ENCODE measurements around the gene RLF. TPM values are rescaled to one million over a fixed set of nuclear protein-coding genes. Genes with fewer than 3 reads are reported as not detected.

RLF gene

DNA sequence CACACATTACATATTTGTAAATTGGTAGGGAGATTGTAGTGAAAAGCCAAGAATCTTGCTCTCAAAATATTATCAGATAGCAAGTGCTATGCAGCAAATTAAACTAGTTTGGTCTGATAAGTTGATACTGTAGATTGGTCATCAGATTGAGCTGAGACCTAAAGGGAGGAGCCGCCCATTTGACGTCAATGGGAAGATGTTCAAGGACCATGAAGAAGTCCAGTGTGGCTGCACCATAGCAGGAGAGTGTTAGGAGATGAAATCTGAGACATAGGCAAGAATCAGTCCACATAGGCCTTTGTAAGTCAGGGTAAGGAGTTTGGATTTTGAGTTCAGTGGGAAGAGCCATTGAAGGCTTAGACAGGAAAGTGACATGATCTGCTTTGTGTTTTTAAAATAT, 113.1 kb downstream of the RLF start:
- Histone ChIP-seq H2BK15ac (ENCODE audit: low read length) (no peak overlapping the region), H3K4me1 (ENCODE audit: control insufficient read depth in 2 of 2, insufficient read depth in 1 of 2, low read depth in 1 of 2, low read length in 2 of 2) (no peaks in the 10 kb centered on the region), H2AFZ (ENCODE audit: low read length) (no peak overlapping the region), H3K9me3 (replicated peaks in 1 of 2; ENCODE audit: control insufficient read depth in 2 of 2, insufficient read depth in 1 of 2, low read depth in 1 of 2, low read length in 2 of 2) (no peaks in the 10 kb centered on the region), H4K8ac (ENCODE audit: low read depth, low read length) (no peak overlapping the region), H3K79me1 (ENCODE audit: low read depth, low read length) (no peaks in the 10 kb centered on the region), H3K36me3 (replicated peaks in 1 of 2; ENCODE audit: control insufficient read depth in 2 of 2, insufficient read depth in 2 of 2, low read length in 2 of 2) (peaks cover 16 to 86% of the 10 kb centered on the region in 2 donors), H3K4ac (ENCODE audit: low read length) (no peak overlapping the region), H2BK12ac (ENCODE audit: low read length) (no peak overlapping the region), H3K14ac (ENCODE audit: low read length) (no peak overlapping the region), H3K4me2 (ENCODE audit: insufficient read depth, low read length, poor library complexity, severe bottlenecking) (no peak overlapping the region), H3K23ac (ENCODE audit: low read depth, low read length, poor library complexity) (no peak overlapping the region), H3K27me3 (ENCODE audit: control insufficient read depth in 3 of 3, insufficient read depth in 3 of 3, low read depth in 1 of 3, low read length in 3 of 3) (no peaks in the 10 kb centered on the region), H2BK120ac (ENCODE audit: low read depth, low read length) (no peak overlapping the region), H3K27ac (replicated peaks; ENCODE audit: low read length) (no peak overlapping the region), H3K9ac (ENCODE audit: low read depth, low read length, poor library complexity) (no peak overlapping the region), H4K91ac (ENCODE audit: low read depth, low read length, poor library complexity) (no peak overlapping the region), H2BK5ac (ENCODE audit: low read length) (no peak overlapping the region), H3K18ac (ENCODE audit: low read length) (no peak overlapping the region), H3K4me3 (ENCODE audit: low read length in 2 of 2) (no peak overlapping the region), H2AK5ac (ENCODE audit: low read depth, low read length) (no peak overlapping the region)
- WGBS, 2 donors (ENCODE audit: extremely low coverage in 2 of 2, insufficient read length in 2 of 2, insufficient replicate concordance in 1 of 2): no CpG with 5 or more reads among the region's 2 CpGs
- no peak for DNase-seq (ENCODE audit: low spot score)

- Histone ChIP-seq H2AK5ac (ENCODE audit: low read depth, low read length) (no peak overlapping the region), H3K4me2 (ENCODE audit: insufficient read depth, low read length, poor library complexity, severe bottlenecking) (no peak overlapping the region), H2BK120ac (ENCODE audit: low read depth, low read length) (no peak overlapping the region), H3K36me3 (replicated peaks in 1 of 2; ENCODE audit: control insufficient read depth in 2 of 2, insufficient read depth in 2 of 2, low read length in 2 of 2) (peaks cover 12 to 85% of the 10 kb centered on the region in 2 donors), H4K8ac (ENCODE audit: low read depth, low read length) (no peak overlapping the region), H3K9me3 (replicated peaks in 1 of 2; ENCODE audit: control insufficient read depth in 2 of 2, insufficient read depth in 1 of 2, low read depth in 1 of 2, low read length in 2 of 2) (no peaks in the 10 kb centered on the region), H3K4me1 (ENCODE audit: control insufficient read depth in 2 of 2, insufficient read depth in 1 of 2, low read depth in 1 of 2, low read length in 2 of 2) (no peaks in the 10 kb centered on the region), H2BK12ac (ENCODE audit: low read length) (no peak overlapping the region), H3K27ac (replicated peaks; ENCODE audit: low read length) (no peak overlapping the region), H3K4me3 (ENCODE audit: low read length in 2 of 2) (no peak overlapping the region), H3K4ac (ENCODE audit: low read length) (no peak overlapping the region), H3K18ac (ENCODE audit: low read length) (no peak overlapping the region), H3K27me3 (ENCODE audit: control insufficient read depth in 3 of 3, insufficient read depth in 3 of 3, low read depth in 1 of 3, low read length in 3 of 3) (no peaks in the 10 kb centered on the region), H2BK5ac (ENCODE audit: low read length) (no peak overlapping the region), H3K23ac (ENCODE audit: low read depth, low read length, poor library complexity) (no peak overlapping the region), H2BK15ac (ENCODE audit: low read length) (no peak overlapping the region), H3K9ac (ENCODE audit: low read depth, low read length, poor library complexity) (no peak overlapping the region), H4K91ac (ENCODE audit: low read depth, low read length, poor library complexity) (no peak overlapping the region), H2AFZ (ENCODE audit: low read length) (no peak overlapping the region), H3K79me1 (ENCODE audit: low read depth, low read length) (no peaks in the 10 kb centered on the region), H3K14ac (ENCODE audit: low read length) (no peak overlapping the region)
- DNase-seq (ENCODE audit: low spot score): no peak
- no CpG with 5 or more reads among the region's 3 CpGs for WGBS, 2 donors (ENCODE audit: extremely low coverage in 2 of 2, insufficient read length in 2 of 2, insufficient replicate concordance in 1 of 2)
These were observed 114.9 kb downstream of the RLF start for GRCh38 chr1:40276122-40276521.

- peaks cover 10 to 79% of the 10 kb centered on the region in 2 donors for H3K36me3 ChIP-seq (replicated peaks in 1 of 2; ENCODE audit: control insufficient read depth in 2 of 2, insufficient read depth in 2 of 2, low read length in 2 of 2)
- H3K23ac ChIP-seq (ENCODE audit: low read depth, low read length, poor library complexity): no peak overlapping the region
- DNase-seq (ENCODE audit: low spot score): no peak
- no peak overlapping the region for H3K14ac ChIP-seq (ENCODE audit: low read length)
- H2AK5ac ChIP-seq (ENCODE audit: low read depth, low read length): no peak overlapping the region
- no peak overlapping the region for H4K8ac ChIP-seq (ENCODE audit: low read depth, low read length)
- H3K4me2 ChIP-seq (ENCODE audit: insufficient read depth, low read length, poor library complexity, severe bottlenecking): no peak overlapping the region
- H3K27ac ChIP-seq (replicated peaks; ENCODE audit: low read length): no peak overlapping the region
- no CpG with 5 or more reads among the region's 2 CpGs for WGBS, 2 donors (ENCODE audit: extremely low coverage in 2 of 2, insufficient read length in 2 of 2, insufficient replicate concordance in 1 of 2)
- H3K9ac ChIP-seq (ENCODE audit: low read depth, low read length, poor library complexity): no peak overlapping the region
- H3K27me3 ChIP-seq (ENCODE audit: control insufficient read depth in 3 of 3, insufficient read depth in 3 of 3, low read depth in 1 of 3, low read length in 3 of 3): no peaks in the 10 kb centered on the region
- no peak overlapping the region for H3K4ac ChIP-seq (ENCODE audit: low read length)
- no peak overlapping the region for H2AFZ ChIP-seq (ENCODE audit: low read length)
- H2BK120ac ChIP-seq (ENCODE audit: low read depth, low read length): no peak overlapping the region
- H3K18ac ChIP-seq (ENCODE audit: low read length): no peak overlapping the region
- no peaks in the 10 kb centered on the region for H3K79me1 ChIP-seq (ENCODE audit: low read depth, low read length)
- no peaks in the 10 kb centered on the region for H3K9me3 ChIP-seq (replicated peaks in 1 of 2; ENCODE audit: control insufficient read depth in 2 of 2, insufficient read depth in 1 of 2, low read depth in 1 of 2, low read length in 2 of 2)
- no peak overlapping the region for H2BK12ac ChIP-seq (ENCODE audit: low read length)
- no peak overlapping the region for H3K4me3 ChIP-seq (ENCODE audit: low read length in 2 of 2)
- H3K4me1 ChIP-seq (ENCODE audit: control insufficient read depth in 2 of 2, insufficient read depth in 1 of 2, low read depth in 1 of 2, low read length in 2 of 2): no peaks in the 10 kb centered on the region
- no peak overlapping the region for H2BK15ac ChIP-seq (ENCODE audit: low read length)
- no peak overlapping the region for H2BK5ac ChIP-seq (ENCODE audit: low read length)
- H4K91ac ChIP-seq (ENCODE audit: low read depth, low read length, poor library complexity): no peak overlapping the region
These were observed 120.7 kb downstream of the RLF start for GRCh38 chr1:40281853-40282252.

Small RNAs within 50 kb of the gene (small RNA-seq; reads per million reads assigned to genes)
- gene RNU6-1237P (ENCODE audit: insufficient read depth): not detected

All from neuronal stem cell (in vitro differentiated cells).